ENCODE data around the gene CDH4.
"Not testable (repeated sequence)": the region's sequence is repeated elsewhere in the genome, so short reads cannot be mapped to it uniquely, and the experiment has no call there.

The CDH4 gene

DNA sequence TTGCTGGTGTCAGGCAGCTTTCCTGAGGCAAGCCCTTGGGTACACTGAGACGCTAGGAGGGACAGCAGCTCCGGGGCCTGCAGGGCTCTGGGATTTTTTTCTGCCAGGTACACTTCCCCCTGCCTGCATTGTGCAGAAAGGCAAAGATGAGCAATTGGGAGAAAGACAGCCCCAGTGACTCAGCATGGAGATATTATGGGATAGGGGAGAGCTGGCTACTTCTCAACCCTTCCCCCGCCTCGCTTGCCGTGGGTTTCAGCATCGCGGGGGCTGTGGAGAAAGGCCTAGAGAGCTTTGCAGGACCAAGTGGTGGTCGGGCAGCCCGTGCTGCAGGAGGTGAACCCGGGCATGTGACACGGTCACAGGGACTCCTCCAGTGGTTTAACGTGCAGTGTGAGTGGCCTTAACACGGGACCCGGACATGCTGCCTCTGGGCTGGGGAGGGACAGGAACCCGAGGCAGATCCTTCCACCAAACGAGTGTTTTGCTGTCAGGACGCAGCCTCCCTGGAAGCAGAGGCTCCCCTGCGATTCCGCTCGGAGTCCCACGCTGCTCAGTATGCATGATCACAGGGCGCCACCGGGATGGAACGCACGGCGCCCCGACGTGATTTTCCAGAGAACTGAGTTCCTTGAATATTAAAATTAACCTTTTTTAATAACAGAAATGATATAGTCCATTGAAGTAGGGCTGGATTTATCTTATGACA is 139.9 kb downstream of the CDH4 start:
- DNase-seq: no peak

GRCh38 chr20:61394088-61394799 is 142.2 kb downstream of the CDH4 start:
- DNase-seq: no peak

- DNase-seq: no peak
These were observed 144.3 kb downstream of the CDH4 start for GRCh38 chr20:61396262-61396848.

DNA sequence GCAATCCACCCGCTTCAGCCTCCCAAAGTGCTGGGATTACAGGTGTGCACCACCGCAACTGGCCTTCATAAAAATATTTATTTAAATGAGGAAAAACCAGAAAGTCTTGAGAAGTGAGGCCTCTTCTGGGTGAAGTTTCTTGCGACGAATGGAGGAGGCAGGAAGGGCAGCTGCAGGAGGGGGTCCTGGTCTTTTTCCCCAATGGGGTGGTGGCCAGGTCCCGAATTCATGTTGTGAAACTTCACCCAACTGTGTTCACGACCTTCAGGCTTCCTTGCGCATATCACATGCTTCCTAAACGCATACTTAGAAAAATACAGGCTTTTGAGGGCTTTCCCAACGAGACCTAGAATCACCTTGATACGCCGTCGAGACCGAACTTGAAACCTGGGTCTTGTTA is 145.1 kb downstream of the CDH4 start:
- DNase-seq: no peak

GRCh38 chr20:61397790-61398189 is 145.7 kb downstream of the CDH4 start:
- no peak for DNase-seq

DNA sequence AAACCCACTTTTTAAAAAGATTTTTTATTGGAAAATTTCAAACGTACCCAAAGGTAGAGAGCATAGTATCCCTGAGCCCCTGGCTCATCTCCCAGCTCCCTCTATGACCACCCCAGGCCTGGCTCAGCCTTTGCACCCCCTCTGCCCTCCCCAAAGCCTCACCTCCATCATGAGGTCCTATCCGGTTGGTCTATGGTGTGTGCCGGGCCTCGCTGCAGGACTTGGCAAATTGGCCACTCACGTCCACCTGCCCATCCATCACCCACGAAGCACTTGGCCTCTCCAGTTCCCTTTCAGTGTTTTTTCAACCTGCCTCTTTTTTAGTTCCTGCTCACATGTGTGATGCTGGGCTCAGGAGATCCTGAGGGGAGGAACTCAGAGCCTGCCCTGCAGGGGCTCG is 147.4 kb downstream of the CDH4 start:
- DNase-seq: no peak

DNA sequence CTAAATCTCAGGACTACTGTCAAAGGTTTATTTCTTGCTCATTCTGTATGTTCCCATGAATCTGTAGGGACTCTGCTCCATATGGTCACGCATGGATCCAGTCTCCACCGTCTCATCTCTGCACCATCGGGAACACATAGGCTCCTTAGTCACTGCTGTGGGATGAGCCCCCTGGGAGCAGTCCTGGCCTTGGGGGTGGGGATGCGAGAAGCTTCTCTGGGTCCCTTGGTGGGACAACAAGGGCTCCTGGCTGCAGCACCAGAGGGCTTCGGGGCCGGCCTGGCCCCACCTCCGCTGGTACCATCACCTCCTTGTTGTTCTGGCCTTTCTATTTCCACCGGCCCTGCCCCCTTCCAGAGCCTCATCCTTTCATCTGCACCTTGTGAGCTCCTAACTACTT is 148.4 kb downstream of the CDH4 start:
- no peak for DNase-seq

GRCh38 chr20:61404303-61404702 is 152.2 kb downstream of the CDH4 start:
- DNase-seq: no peak

- no peak for DNase-seq
These were observed 152.9 kb downstream of the CDH4 start for GRCh38 chr20:61405007-61405406.

GRCh38 chr20:61406773-61407172 is 154.7 kb downstream of the CDH4 start:
- not testable (repeated sequence) for DNase-seq

DNA sequence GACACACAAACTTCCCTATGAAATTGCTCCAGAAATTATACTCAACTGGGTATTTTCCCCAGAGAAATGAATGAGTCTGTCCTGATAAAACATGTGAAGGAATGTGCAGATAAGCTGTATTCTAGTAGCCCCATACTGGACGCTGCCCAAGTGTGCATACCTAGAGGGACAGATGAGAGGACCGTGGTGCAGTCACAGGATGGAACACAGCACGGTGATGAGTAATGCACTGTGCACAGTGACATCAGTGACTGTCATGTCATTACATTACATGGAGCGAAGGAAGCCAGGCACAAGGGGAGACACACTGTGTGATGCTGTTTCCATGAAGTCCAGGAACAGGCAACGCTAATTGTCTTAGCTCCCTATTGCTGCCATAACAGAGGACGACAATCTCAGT is 155.5 kb downstream of the CDH4 start:
- no peak for DNase-seq

- no peak for DNase-seq
These were observed 157.1 kb downstream of the CDH4 start for GRCh38 chr20:61408951-61409740.

DNA sequence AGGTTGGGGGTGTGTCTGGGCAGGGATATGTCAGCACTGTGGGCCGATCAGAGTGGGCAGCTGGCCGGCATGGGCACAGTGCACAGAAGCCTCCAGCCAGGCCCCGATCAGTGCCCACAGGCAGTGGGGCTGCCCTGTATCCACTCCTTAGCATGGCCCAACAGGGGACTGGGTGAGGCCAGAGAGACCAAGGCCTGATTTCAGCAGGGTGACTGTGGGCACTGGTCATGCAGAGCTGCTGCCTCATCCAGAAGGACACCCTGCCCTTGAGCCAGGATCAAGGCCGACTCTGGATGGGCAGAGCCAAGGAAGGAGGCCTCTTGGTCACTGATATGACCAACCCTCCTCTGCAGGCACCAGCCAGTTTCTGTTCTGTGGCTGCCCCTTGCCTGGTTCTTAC is 159.7 kb downstream of the CDH4 start:
- DNase-seq: no peak

DNA sequence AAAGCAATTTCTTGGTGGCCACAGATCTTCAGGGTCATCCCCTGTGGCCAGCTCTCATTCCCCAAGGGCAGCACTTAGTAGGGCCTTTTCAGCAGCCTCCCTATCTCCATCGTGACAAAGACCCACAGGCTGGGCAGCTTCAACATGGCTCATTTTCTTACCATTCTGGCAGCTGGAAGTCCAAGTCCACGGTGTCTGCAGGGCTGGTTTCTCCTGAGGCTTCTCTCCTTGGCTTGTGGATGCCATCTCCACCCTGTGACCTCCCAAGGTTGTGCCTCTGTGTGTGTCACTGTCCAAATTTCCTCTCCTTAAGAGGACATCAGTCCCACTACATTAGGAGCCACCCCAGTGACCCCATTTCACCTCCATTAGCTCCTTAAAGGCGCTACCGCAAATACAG is 161.7 kb downstream of the CDH4 start:
- DNase-seq: no peak

DNA sequence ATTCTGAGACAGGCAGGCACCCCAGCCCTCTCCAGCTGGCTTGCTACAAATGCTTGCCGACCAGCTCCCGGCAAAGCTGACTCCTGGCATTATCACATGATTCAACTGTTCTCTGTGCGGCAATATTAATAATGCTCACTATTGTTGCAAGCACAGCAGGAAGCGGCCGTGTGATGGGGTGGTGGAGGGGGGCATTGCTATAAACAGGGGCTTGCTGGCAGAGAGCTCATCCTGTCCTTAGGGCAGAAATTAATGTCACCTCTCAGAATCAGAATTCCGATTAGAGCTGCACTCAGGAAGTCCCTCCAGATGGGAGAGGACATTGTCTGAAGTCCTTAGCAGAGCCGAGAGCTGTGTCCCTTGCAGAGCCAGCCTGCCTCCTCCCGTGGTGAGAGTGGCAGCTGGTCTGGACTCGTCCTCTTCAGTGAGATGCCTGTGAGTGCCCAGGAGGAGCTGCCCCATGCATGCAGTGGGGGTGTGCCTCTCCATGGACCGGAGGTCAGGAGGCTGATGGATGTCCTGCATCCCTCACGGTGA is 162.5 kb downstream of the CDH4 start:
- DNase-seq: no peak

GRCh38 chr20:61416546-61416945 is 164.5 kb downstream of the CDH4 start:
- no peak for DNase-seq

- no peak for DNase-seq
These were observed 165.3 kb downstream of the CDH4 start for GRCh38 chr20:61417221-61417941.

- no peak for DNase-seq
These were observed 166.9 kb downstream of the CDH4 start for GRCh38 chr20:61419010-61419409.

DNA sequence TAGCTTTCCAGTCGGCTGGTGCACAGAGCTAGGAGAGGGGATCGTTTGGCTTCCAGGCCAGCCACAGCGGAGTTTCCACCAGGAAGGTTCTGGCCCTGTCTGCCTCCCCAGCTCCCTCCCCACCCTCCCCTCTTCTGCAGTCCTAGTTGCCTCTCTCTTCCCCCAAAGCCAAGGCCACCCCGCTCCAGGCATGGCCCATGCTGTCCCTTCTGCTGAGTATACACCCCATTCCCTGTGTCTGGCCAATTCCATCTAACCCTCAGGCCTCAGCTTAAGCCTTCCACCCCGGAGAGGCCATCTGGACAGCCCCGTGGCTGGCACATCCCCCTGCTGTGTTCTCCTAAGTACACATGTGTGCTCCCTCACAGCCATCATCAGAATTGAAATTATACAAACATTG is 167.4 kb downstream of the CDH4 start:
- DNase-seq: no peak

GRCh38 chr20:61420056-61420455 is 168.0 kb downstream of the CDH4 start:
- DNase-seq: no peak

GRCh38 chr20:61420781-61421180 is 168.7 kb downstream of the CDH4 start:
- DNase-seq: no peak

- no peak for DNase-seq
These were observed 170.8 kb downstream of the CDH4 start for GRCh38 chr20:61422636-61423425.
